ENCODE data around the gene THSD7B. TPM values are rescaled to one million over a fixed set of nuclear protein-coding genes. Genes with fewer than 3 reads are reported as not detected.

The THSD7B gene
- polyA plus RNA-seq, 4 donors = 0.07 to 0.90 TPM; not detected in 2

DNA sequence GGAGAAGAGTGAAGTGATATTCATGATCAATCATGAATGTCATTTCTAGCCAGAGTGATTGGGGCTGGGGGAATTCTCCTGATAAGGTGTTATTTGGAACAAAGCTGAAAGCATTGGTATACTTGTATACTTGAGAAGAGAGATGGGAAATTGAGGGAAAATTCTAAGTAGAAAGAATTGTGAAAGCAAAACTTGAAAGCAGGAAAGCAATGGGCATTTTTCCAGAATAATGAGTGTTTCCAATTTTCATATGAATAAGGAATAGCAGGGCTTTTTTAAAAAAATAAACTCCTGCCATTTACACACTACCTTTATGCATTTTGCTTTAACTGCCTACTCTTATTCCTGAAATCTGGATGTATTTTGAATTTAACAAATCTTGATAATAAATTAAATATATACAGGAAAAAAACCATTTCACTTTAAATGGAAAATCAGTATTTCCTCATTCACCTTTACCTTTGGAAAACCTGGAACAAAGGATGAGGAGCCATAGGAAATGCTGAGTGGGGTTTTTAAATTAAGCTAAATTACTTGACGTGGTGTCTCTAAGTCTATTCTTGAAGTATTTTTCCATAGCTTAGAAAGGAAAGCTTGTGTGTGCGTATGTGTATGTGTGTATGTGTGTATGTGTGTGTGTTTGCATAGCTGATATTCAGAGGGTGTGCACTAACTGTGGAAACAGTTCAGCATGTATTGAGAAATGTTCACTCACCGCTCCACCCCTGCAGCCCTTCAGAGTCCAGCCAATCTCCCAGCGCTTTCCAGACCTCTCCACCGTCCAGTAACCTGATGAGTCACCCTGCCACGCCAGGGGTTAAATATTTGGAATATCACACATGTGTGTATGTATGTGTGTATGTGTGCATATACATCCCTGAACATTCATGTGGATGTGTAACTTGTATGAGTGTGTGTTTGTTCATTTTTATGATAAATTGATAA lies 427.3 kb downstream of the THSD7B start:
- no peak overlapping the region for H3K4me3 ChIP-seq (ENCODE audit: low read depth in 1 of 3, low read length in 3 of 3)
- FAIRE-seq = no peak
- DNase-seq = peak in 1 of 2 donors; percentile 50
- H3K36me3 ChIP-seq (ENCODE audit: control insufficient read depth in 3 of 3, insufficient read depth in 2 of 3, low read depth in 1 of 3, low read length in 3 of 3) = no peaks in the 10 kb centered on the region
- H3K27ac ChIP-seq (ENCODE audit: low read depth in 1 of 3, low read length in 2 of 3) = no peak overlapping the region
- H3K4me1 ChIP-seq (ENCODE audit: control insufficient read depth in 3 of 3, insufficient read depth in 2 of 3, low read depth in 1 of 3, low read length in 2 of 3) = peaks cover 0 to 23% (median 0%) of the 10 kb centered on the region in 3 donors
- H3K27me3 ChIP-seq (ENCODE audit: control insufficient read depth in 3 of 3, insufficient read depth in 3 of 3, low read length in 3 of 3) = no peaks in the 10 kb centered on the region
- no peaks in the 10 kb centered on the region for H3K9me3 ChIP-seq (ENCODE audit: control insufficient read depth in 2 of 2, insufficient read depth in 1 of 2, low read depth in 1 of 2, low read length in 1 of 2)
- WGBS, 3 donors = 63 to 80% (median 78%) methylated on average over 6 of the region's 6 CpGs

DNA sequence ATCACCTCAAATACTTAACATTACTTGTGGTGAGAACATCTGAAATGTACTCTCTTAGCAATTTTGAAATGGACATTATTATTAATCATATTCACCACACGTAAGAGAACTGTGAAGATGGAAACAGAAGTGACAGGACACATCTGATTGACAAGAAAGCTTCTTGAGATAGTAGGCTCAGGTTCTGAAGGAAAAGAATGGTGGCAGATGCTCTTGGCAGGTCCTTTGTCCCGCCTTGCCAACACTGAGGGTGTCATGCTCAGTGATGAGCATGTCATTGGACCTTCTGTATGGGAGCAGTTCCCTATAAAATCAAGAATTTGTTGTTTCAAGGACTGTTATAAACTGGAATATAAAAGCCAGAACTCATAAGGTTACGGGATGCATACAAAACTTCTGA lies 428.1 kb downstream of the THSD7B start:
- Histone ChIP-seq H3K27me3 (ENCODE audit: control insufficient read depth in 3 of 3, insufficient read depth in 3 of 3, low read length in 3 of 3) (no peaks in the 10 kb centered on the region), H3K4me1 (ENCODE audit: control insufficient read depth in 3 of 3, insufficient read depth in 2 of 3, low read depth in 1 of 3, low read length in 2 of 3) (peaks cover 0 to 23% (median 0%) of the 10 kb centered on the region in 3 donors), H3K36me3 (ENCODE audit: control insufficient read depth in 3 of 3, insufficient read depth in 2 of 3, low read depth in 1 of 3, low read length in 3 of 3) (no peaks in the 10 kb centered on the region), H3K9me3 (ENCODE audit: control insufficient read depth in 2 of 2, insufficient read depth in 1 of 2, low read depth in 1 of 2, low read length in 1 of 2) (no peaks in the 10 kb centered on the region), H3K27ac (ENCODE audit: low read depth in 1 of 3, low read length in 2 of 3) (no peak overlapping the region), H3K4me3 (ENCODE audit: low read depth in 1 of 3, low read length in 3 of 3) (no peak overlapping the region)
- DNase-seq = no peak
- WGBS, 3 donors = 66 to 82% (median 76%) methylated on average over 3 of the region's 3 CpGs
- no peak for FAIRE-seq

DNA sequence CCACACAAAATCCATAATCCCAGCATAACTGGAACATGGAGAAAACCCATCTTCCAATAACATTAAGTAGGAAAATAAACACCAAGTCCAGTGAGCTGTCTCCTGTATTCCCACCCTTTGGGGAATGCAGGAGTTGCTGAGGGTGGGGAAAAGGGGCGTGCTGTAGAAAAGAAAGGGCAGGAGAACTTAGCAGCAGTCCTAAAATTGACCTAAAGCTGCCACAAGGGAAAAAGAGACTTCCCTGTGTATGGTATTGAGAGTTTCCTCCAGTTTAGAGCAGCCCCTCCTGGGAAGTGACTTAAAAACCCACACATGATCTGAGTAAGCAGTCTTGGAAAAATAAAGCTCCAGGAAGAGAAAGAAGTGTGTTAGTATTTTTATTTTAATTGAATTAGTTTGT lies 428.8 kb downstream of the THSD7B start:
- WGBS, 3 donors = 24 to 35% (median 32%) methylated on average over 1 of the region's 1 CpG

DNA sequence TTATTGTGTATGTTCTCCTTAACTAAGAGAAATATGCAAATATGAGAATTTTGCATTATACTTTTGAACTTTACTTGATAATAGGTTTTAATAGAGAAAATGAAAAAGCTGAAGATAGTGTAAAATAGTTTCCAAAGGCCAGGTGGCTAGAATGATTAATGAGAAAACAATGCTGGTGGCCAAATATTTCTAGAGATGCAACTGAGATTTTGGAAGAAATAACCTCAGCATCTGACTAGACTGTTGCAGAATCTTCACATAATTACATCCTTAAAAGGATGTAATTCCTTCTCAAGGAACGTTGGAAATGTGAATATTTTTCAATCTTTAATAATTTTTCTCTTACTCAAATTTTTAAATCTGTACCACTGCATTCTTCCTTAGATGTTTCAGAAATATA lies 434.4 kb downstream of the THSD7B start:
- H3K36me3 ChIP-seq (ENCODE audit: control insufficient read depth in 3 of 3, insufficient read depth in 2 of 3, low read depth in 1 of 3, low read length in 3 of 3) = no peaks in the 10 kb centered on the region
- no peak overlapping the region for H3K27ac ChIP-seq (ENCODE audit: low read depth in 1 of 3, low read length in 2 of 3)
- H3K9me3 ChIP-seq (ENCODE audit: control insufficient read depth in 2 of 2, insufficient read depth in 1 of 2, low read depth in 1 of 2, low read length in 1 of 2) = no peaks in the 10 kb centered on the region
- H3K4me3 ChIP-seq (ENCODE audit: low read depth in 1 of 3, low read length in 3 of 3) = no peak overlapping the region
- DNase-seq = no peak
- no peaks in the 10 kb centered on the region for H3K4me1 ChIP-seq (ENCODE audit: control insufficient read depth in 3 of 3, insufficient read depth in 2 of 3, low read depth in 1 of 3, low read length in 2 of 3)
- 52 to 58% (median 58%) methylated on average over 1 of the region's 1 CpG for WGBS, 3 donors
- no peaks in the 10 kb centered on the region for H3K27me3 ChIP-seq (ENCODE audit: control insufficient read depth in 3 of 3, insufficient read depth in 3 of 3, low read length in 3 of 3)
- no peak for FAIRE-seq

More for the DNA sequence above, 428.8 kb downstream of the THSD7B start:
- Histone ChIP-seq H3K4me3 (ENCODE audit: low read depth in 1 of 3, low read length in 3 of 3) (no peak overlapping the region), H3K9me3 (ENCODE audit: control insufficient read depth in 2 of 2, insufficient read depth in 1 of 2, low read depth in 1 of 2, low read length in 1 of 2) (no peaks in the 10 kb centered on the region), H3K36me3 (ENCODE audit: control insufficient read depth in 3 of 3, insufficient read depth in 2 of 3, low read depth in 1 of 3, low read length in 3 of 3) (no peaks in the 10 kb centered on the region), H3K27me3 (ENCODE audit: control insufficient read depth in 3 of 3, insufficient read depth in 3 of 3, low read length in 3 of 3) (no peaks in the 10 kb centered on the region), H3K4me1 (ENCODE audit: control insufficient read depth in 3 of 3, insufficient read depth in 2 of 3, low read depth in 1 of 3, low read length in 2 of 3) (peaks cover 0 to 23% (median 0%) of the 10 kb centered on the region in 3 donors), H3K27ac (ENCODE audit: low read depth in 1 of 3, low read length in 2 of 3) (no peak overlapping the region)
- DNase-seq = no peak
- FAIRE-seq = no peak

DNA sequence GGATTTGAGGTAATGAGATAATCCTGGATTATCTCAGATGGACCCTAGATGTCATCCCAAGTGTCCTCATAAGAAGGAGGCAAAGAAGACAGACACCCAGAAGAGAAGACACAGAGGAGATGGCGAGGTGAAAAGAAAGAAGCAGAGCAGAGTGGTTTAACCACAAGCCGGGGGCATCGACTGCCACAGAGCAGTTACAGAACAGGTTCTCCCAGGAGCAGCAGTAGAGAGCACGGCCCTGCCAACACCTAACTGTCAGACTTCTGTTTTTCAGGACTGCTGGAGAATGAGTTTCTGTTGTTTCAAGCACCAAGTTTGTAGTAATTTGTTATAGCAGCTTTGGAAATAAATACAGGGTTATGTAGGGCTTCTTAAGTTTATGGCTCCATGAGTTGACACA lies 437.0 kb downstream of the THSD7B start:
- peaks cover 0 to 1% (median 0%) of the 10 kb centered on the region in 3 donors for H3K4me1 ChIP-seq (ENCODE audit: control insufficient read depth in 3 of 3, insufficient read depth in 2 of 3, low read depth in 1 of 3, low read length in 2 of 3)
- H3K36me3 ChIP-seq (ENCODE audit: control insufficient read depth in 3 of 3, insufficient read depth in 2 of 3, low read depth in 1 of 3, low read length in 3 of 3) = no peaks in the 10 kb centered on the region
- DNase-seq (peak in 1 of 2 donors; percentile 24), FAIRE-seq (no peak)
- no peaks in the 10 kb centered on the region for H3K27me3 ChIP-seq (ENCODE audit: control insufficient read depth in 3 of 3, insufficient read depth in 3 of 3, low read length in 3 of 3)
- H3K9me3 ChIP-seq (ENCODE audit: control insufficient read depth in 2 of 2, insufficient read depth in 1 of 2, low read depth in 1 of 2, low read length in 1 of 2) = no peaks in the 10 kb centered on the region
- no peak overlapping the region for H3K27ac ChIP-seq (ENCODE audit: low read depth in 1 of 3, low read length in 2 of 3)
- 14 to 58% (median 17%) methylated on average over 4 of the region's 4 CpGs for WGBS, 3 donors
- no peak overlapping the region for H3K4me3 ChIP-seq (ENCODE audit: low read depth in 1 of 3, low read length in 3 of 3)

DNA sequence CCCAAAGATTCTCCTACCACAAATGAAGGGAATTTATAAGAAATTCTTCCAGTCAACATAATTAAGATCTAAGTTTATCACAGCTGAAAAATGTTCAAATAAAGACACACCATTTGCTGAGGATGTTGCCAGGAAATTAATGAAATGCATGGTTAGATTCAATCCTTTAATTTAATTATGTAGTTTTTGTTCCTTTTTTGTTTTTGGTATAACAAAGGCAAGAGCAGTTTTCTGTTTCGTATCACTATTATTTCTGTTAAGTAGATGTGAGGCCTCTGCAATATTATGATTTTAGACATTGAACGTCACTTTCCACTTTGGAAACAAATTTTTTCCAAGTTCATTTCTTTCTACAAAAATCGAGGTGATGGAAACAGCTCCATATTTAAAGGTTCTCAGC lies 440.0 kb downstream of the THSD7B start:
- 70 to 73% (median 72%) methylated on average over 3 of the region's 3 CpGs for WGBS, 3 donors
- Histone ChIP-seq H3K27ac (ENCODE audit: low read depth in 1 of 3, low read length in 2 of 3) (no peak overlapping the region), H3K4me1 (ENCODE audit: control insufficient read depth in 3 of 3, insufficient read depth in 2 of 3, low read depth in 1 of 3, low read length in 2 of 3) (peaks cover 0 to 11% (median 0%) of the 10 kb centered on the region in 3 donors), H3K27me3 (ENCODE audit: control insufficient read depth in 3 of 3, insufficient read depth in 3 of 3, low read length in 3 of 3) (no peaks in the 10 kb centered on the region), H3K4me3 (ENCODE audit: low read depth in 1 of 3, low read length in 3 of 3) (no peak overlapping the region), H3K9me3 (ENCODE audit: control insufficient read depth in 2 of 2, insufficient read depth in 1 of 2, low read depth in 1 of 2, low read length in 1 of 2) (no peaks in the 10 kb centered on the region), H3K36me3 (ENCODE audit: control insufficient read depth in 3 of 3, insufficient read depth in 2 of 3, low read depth in 1 of 3, low read length in 3 of 3) (no peaks in the 10 kb centered on the region)
- DNase-seq = no peak
- FAIRE-seq = no peak

DNA sequence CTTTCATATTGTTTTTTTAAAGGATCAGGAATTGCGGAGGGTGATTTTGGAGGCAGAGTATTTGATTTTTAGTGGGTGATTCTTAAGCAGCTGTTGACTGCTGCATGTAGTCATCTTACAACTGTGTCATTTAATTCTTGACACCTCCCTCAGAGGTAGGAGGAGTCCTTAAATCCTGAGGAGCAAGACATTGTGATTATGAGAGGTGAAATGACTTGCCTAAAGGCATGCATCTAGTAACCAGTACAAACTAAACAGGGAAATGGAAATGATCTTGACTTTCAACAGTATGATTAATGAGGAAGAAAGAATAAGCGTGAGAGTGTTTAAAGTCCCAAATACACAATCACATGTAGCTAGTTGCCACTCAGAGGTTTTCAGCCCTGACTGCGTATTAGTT lies 440.7 kb downstream of the THSD7B start:
- 87 to 88% (median 88%) methylated on average over 3 of the region's 3 CpGs for WGBS, 3 donors
- H3K36me3 ChIP-seq (ENCODE audit: control insufficient read depth in 3 of 3, insufficient read depth in 2 of 3, low read depth in 1 of 3, low read length in 3 of 3) = no peaks in the 10 kb centered on the region
- peaks cover 0 to 11% (median 0%) of the 10 kb centered on the region in 3 donors for H3K4me1 ChIP-seq (ENCODE audit: control insufficient read depth in 3 of 3, insufficient read depth in 2 of 3, low read depth in 1 of 3, low read length in 2 of 3)
- no peak for FAIRE-seq
- no peaks in the 10 kb centered on the region for H3K9me3 ChIP-seq (ENCODE audit: control insufficient read depth in 2 of 2, insufficient read depth in 1 of 2, low read depth in 1 of 2, low read length in 1 of 2)
- H3K27ac ChIP-seq (ENCODE audit: low read depth in 1 of 3, low read length in 2 of 3) = no peak overlapping the region
- H3K4me3 ChIP-seq (ENCODE audit: low read depth in 1 of 3, low read length in 3 of 3) = no peak overlapping the region
- no peak for DNase-seq
- no peaks in the 10 kb centered on the region for H3K27me3 ChIP-seq (ENCODE audit: control insufficient read depth in 3 of 3, insufficient read depth in 3 of 3, low read length in 3 of 3)

DNA sequence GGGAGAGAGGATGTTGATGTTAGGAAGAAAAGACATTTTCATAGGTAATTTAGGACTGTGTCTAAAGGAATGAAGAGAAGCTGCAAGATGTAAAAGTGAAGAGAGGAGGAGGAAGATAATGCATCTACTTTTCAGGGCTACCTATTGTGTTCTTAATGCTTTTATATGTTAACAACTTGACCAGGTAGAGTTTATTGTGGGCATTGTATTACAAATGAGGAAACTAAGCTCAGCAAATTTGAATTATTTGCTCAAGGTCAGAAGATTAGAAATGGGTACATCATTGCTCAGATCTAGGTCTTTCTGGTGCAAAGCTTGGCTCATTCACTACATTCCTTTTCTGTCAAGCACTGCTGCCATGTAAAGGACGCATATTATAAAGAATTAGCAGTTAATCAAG lies 441.7 kb downstream of the THSD7B start:
- H3K27me3 ChIP-seq (ENCODE audit: control insufficient read depth in 3 of 3, insufficient read depth in 3 of 3, low read length in 3 of 3) = no peaks in the 10 kb centered on the region
- WGBS, 3 donors = 73 to 78% (median 75%) methylated on average over 1 of the region's 1 CpG
- H3K9me3 ChIP-seq (ENCODE audit: control insufficient read depth in 2 of 2, insufficient read depth in 1 of 2, low read depth in 1 of 2, low read length in 1 of 2) = no peaks in the 10 kb centered on the region
- H3K36me3 ChIP-seq (ENCODE audit: control insufficient read depth in 3 of 3, insufficient read depth in 2 of 3, low read depth in 1 of 3, low read length in 3 of 3) = no peaks in the 10 kb centered on the region
- FAIRE-seq (no peak), DNase-seq (no peak)
- peaks cover 0 to 11% (median 0%) of the 10 kb centered on the region in 3 donors for H3K4me1 ChIP-seq (ENCODE audit: control insufficient read depth in 3 of 3, insufficient read depth in 2 of 3, low read depth in 1 of 3, low read length in 2 of 3)
- H3K4me3 ChIP-seq (ENCODE audit: low read depth in 1 of 3, low read length in 3 of 3) = no peak overlapping the region
- no peak overlapping the region for H3K27ac ChIP-seq (ENCODE audit: low read depth in 1 of 3, low read length in 2 of 3)
